Vagina (tissue), 2 donors: ENCODE measurements around the gene DCTN1.

Source experiments
- CTCF ChIP-seq, 3 experiments: fragments of 450-650 bp in 2 of 3; fragments of 200-600 bp in 1 of 3; sonication (generic) in 1 of 3; IDR thresholded peaks; one replicate each; pipeline ENCODE4 v1.5.1; 2017 to 2019; ENCODE audit warnings: antibody characterized with exemption in 3 of 3, mild to moderate bottlenecking in 2 of 3, moderate library complexity in 2 of 3
- POLR2A ChIP-seq, 2 donors: fragments of 450-650 bp; IDR thresholded peaks; one replicate each; pipeline ENCODE4 v1.6.1; 2017; ENCODE audit warnings: antibody characterized with exemption in 2 of 2, mild to moderate bottlenecking in 2 of 2, moderate library complexity in 2 of 2
- POLR2AphosphoS5 ChIP-seq, 2 donors: sonication (generic); formaldehyde crosslinking; IDR thresholded peaks; one replicate each; pipeline ENCODE4 v1.9.0; 2017; ENCODE audit warnings: antibody characterized with exemption in 2 of 2, mild to moderate bottlenecking in 2 of 2, low read depth in 1 of 2; ENCODE audit not compliant: insufficient read depth in 1 of 2

GRCh38 chr2:74414881-74415761 lies 35.0 kb upstream of the DCTN1 start:
- TF ChIP-seq CTCF (IDR thresholded peaks at IDR 0.05): peak in 2 of 3 experiments; percentile 11 to 32
- TF ChIP-seq POLR2A (IDR thresholded peaks at IDR 0.05): no peak
- peak in 1 of 2 donors; percentile 68 for TF ChIP-seq POLR2AphosphoS5 (IDR thresholded peaks at IDR 0.05; ENCODE audit: insufficient read depth in 1 of 2, low read depth in 1 of 2)
